Glutamatergic neuron (in vitro differentiated cells): ENCODE measurements around the gene EEFSEC. TPM values are rescaled to one million over a fixed set of nuclear protein-coding genes. Genes with fewer than 3 reads are reported as not detected.

Experiments
- DNase-seq: peaks from one replicate; pipeline ENCODE4 v3.0.0; 2022
- H3K27ac Mint-ChIP-seq: one replicate; pipeline ENCODE4 v1.8.0; 2020; ENCODE audit warnings: mild to moderate bottlenecking, mixed read lengths, inconsistent platforms; ENCODE audit not compliant: unreplicated experiment
- H3K27me3 Mint-ChIP-seq: one replicate; pipeline ENCODE4 v1.8.0; 2020; ENCODE audit warnings: mild to moderate bottlenecking, moderate library complexity, mixed read lengths, inconsistent platforms; ENCODE audit not compliant: unreplicated experiment
- H3K36me3 Mint-ChIP-seq: one replicate; pipeline ENCODE4 v1.8.0; 2020; ENCODE audit warnings: mild to moderate bottlenecking, mixed read lengths, inconsistent platforms; ENCODE audit not compliant: unreplicated experiment
- H3K4me1 Mint-ChIP-seq: one replicate; pipeline ENCODE4 v1.8.0; 2020; ENCODE audit warnings: mild to moderate bottlenecking, low read depth, mixed read lengths, inconsistent platforms; ENCODE audit not compliant: unreplicated experiment
- H3K4me3 Mint-ChIP-seq: one replicate; pipeline ENCODE4 v1.8.0; 2020; ENCODE audit warnings: mild to moderate bottlenecking, mixed read lengths, inconsistent platforms; ENCODE audit not compliant: unreplicated experiment
- H3K9me3 Mint-ChIP-seq: one replicate; pipeline ENCODE4 v1.8.0; 2020; ENCODE audit warnings: mild to moderate bottlenecking, moderate library complexity, mixed read lengths, inconsistent platforms; ENCODE audit not compliant: unreplicated experiment
- total RNA-seq: library from RNA; stranded (reverse); fragmentation: NEBNext Ultra II Directional; extraction: Animal tissue kit (Norgen Biotek cat#: 25700); gene quantifications from one replicate; pipeline ENCODE4 v1.2.1, GENCODE V29; 2021; ENCODE audit not compliant: unreplicated experiment
- TF ChIP-seq, protein P1 (sequence below): fragments of 200-600 bp; sonication (generic); IDR thresholded peaks from one replicate; pipeline ENCODE4 v1.5.0; 2021; ENCODE audit not compliant: partially characterized antibody, unreplicated experiment

EEFSEC gene
- total RNA-seq, 1 donor from 2014 or later, result 8.3 TPM

GRCh38 chr3:128166971-128167453, 13.7 kb downstream of the EEFSEC start:
- no peak for DNase-seq
- Mint-ChIP-seq H3K4me1 (peaks cover 4% of the 10 kb centered on the region), H3K27me3 (no peaks in the 10 kb centered on the region), H3K27ac (no peak overlapping the region), H3K4me3 (no peak overlapping the region), H3K9me3 (no peaks in the 10 kb centered on the region), H3K36me3 (no peaks in the 10 kb centered on the region)
- TF ChIP-seq, protein P1, sequence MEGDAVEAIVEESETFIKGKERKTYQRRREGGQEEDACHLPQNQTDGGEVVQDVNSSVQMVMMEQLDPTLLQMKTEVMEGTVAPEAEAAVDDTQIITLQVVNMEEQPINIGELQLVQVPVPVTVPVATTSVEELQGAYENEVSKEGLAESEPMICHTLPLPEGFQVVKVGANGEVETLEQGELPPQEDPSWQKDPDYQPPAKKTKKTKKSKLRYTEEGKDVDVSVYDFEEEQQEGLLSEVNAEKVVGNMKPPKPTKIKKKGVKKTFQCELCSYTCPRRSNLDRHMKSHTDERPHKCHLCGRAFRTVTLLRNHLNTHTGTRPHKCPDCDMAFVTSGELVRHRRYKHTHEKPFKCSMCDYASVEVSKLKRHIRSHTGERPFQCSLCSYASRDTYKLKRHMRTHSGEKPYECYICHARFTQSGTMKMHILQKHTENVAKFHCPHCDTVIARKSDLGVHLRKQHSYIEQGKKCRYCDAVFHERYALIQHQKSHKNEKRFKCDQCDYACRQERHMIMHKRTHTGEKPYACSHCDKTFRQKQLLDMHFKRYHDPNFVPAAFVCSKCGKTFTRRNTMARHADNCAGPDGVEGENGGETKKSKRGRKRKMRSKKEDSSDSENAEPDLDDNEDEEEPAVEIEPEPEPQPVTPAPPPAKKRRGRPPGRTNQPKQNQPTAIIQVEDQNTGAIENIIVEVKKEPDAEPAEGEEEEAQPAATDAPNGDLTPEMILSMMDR, result no peak

GRCh38 chr3:128167646-128167972, 14.3 kb downstream of the EEFSEC start:
- H3K27me3 Mint-ChIP-seq, result no peaks in the 10 kb centered on the region
- H3K4me1 Mint-ChIP-seq, result peaks cover 4% of the 10 kb centered on the region
- no peaks in the 10 kb centered on the region for H3K9me3 Mint-ChIP-seq
- H3K4me3 Mint-ChIP-seq, result no peak overlapping the region
- no peaks in the 10 kb centered on the region for H3K36me3 Mint-ChIP-seq
- DNase-seq, result no peak
- TF ChIP-seq, protein P1, result no peak
- no peak overlapping the region for H3K27ac Mint-ChIP-seq

DNA sequence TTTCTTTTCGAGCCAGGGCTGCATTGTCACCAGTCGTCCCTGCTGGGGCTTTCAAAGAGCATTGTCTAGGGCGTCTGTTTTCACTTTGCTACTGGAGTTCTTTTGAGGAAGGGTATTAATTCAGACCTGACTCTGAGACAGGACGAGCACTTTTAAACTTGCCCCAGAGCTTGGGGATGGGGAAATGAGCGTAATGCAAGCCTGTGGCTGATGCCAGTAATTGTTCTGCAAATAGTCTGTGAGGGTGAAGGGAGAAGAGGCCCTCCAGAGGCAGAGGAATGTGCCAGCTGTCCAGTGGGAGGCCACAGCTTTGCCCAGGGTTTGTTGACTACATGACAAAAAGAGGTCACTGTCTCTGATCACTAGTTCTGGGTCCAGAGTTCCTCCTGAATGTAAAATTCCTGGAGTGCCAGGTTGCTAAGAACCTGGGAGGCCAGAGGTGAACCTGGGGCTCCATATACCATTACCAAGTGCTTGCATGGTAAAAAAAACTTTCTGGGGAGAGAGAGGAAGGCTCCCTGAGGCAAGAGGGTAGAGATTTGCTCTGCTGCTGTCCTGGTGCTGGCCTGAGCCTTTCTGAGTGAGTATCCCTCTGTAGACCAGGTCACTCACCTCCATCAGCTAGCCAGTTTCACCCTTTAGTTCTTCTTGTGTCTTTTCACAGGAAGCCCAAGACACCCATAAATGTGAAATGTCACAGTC, 14.8 kb downstream of the EEFSEC start:
- Mint-ChIP-seq H3K27ac (no peak overlapping the region), H3K9me3 (no peaks in the 10 kb centered on the region), H3K4me3 (no peak overlapping the region), H3K27me3 (no peaks in the 10 kb centered on the region), H3K36me3 (no peaks in the 10 kb centered on the region), H3K4me1 (peaks cover 4% of the 10 kb centered on the region)
- TF ChIP-seq, protein P1, result no peak
- DNase-seq, result no peak

GRCh38 chr3:128168836-128169235, 15.6 kb downstream of the EEFSEC start:
- no peak for DNase-seq
- Mint-ChIP-seq H3K27ac (no peak overlapping the region), H3K36me3 (no peaks in the 10 kb centered on the region), H3K4me3 (no peak overlapping the region), H3K27me3 (no peaks in the 10 kb centered on the region), H3K9me3 (no peaks in the 10 kb centered on the region), H3K4me1 (peaks cover 4% of the 10 kb centered on the region)
- TF ChIP-seq, protein P1, result no peak

DNA sequence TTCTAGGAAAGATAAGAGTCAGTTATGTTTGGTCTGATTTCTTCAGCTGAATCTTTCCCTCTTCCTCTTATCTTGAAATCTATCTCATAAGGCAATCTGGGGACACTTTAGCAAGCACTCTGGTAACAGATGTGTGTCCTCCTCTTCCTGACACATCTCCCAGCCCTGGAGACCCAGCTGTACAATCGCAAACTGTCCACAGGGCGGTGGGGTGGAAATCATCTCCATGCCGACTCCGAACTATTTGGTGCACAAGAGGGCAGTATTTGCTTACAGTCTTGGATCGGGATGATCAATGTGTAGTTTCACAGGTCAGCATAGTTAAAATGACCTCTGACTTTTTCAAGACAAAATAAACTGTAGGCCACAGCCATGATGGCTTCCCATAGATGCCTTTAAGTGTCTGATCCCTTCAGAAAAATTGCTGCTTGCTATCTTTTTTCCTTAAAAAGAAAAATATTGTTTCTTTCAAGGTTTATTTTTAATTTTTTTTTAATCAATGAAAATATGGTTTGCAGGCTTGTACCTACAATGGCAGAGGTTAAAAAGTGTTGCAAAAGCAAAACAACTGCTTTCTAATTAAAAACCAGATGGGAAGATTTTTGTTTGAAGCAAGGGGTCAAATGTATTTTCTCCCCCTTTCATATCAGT, 17.7 kb downstream of the EEFSEC start:
- H3K9me3 Mint-ChIP-seq, result no peaks in the 10 kb centered on the region
- no peak overlapping the region for H3K27ac Mint-ChIP-seq
- peaks cover 4% of the 10 kb centered on the region for H3K4me1 Mint-ChIP-seq
- H3K27me3 Mint-ChIP-seq, result no peaks in the 10 kb centered on the region
- peak; percentile 75 for DNase-seq
- no peak overlapping the region for H3K4me3 Mint-ChIP-seq
- H3K36me3 Mint-ChIP-seq, result no peaks in the 10 kb centered on the region
- TF ChIP-seq, protein P1, result peak; percentile 67
